ENCODE results near the gene UBR4.

GRCh38 chr1:19061798-19062197 lies 148.3 kb downstream of the UBR4 start:
- TF ChIP-seq, protein P1, sequence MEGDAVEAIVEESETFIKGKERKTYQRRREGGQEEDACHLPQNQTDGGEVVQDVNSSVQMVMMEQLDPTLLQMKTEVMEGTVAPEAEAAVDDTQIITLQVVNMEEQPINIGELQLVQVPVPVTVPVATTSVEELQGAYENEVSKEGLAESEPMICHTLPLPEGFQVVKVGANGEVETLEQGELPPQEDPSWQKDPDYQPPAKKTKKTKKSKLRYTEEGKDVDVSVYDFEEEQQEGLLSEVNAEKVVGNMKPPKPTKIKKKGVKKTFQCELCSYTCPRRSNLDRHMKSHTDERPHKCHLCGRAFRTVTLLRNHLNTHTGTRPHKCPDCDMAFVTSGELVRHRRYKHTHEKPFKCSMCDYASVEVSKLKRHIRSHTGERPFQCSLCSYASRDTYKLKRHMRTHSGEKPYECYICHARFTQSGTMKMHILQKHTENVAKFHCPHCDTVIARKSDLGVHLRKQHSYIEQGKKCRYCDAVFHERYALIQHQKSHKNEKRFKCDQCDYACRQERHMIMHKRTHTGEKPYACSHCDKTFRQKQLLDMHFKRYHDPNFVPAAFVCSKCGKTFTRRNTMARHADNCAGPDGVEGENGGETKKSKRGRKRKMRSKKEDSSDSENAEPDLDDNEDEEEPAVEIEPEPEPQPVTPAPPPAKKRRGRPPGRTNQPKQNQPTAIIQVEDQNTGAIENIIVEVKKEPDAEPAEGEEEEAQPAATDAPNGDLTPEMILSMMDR (IDR thresholded peaks at IDR 0.05) = no peak
- TF ChIP-seq POLR2A (IDR thresholded peaks at IDR 0.05) = no peak
